ENCODE data around the gene FCN1.

FCN1 gene

DNA sequence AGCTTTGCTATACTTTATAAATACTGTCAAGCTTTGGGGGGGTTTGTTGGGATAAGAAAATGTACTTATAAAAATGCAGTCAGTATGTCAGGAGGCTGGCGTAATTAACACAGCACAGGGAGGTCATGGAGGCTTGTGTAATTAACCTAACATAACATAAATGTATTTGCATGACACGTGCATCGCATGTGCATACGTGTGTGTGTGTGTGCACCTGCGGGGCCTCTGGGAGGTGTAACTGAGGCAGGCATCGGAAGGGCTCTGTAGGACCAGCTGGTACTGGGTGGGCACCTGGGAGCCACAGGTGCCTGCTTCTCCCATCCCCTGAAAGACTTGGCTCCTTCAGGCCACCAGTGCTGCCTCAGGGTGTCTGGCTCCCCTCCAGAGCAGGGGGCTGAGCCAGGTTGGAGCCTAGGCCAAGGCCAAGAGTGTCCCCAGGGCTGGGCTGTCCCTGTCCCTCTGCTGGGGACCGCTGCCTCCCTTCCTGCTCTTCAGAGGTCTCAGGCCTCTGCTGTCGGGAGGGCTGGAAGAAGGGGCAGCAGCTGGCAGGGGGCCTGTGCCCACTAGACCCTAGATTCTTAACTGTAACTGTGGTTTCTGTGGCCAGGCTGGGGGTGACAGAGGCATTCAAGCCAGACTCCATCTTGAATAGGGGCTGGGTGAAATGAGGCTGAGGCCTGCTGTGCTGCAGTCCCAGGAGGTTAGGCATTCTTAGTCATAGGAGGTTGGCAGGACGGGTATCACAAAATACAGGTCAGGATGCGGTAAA lies 28.1 kb downstream of the FCN1 start:
- no peak for DNase-seq

DNA sequence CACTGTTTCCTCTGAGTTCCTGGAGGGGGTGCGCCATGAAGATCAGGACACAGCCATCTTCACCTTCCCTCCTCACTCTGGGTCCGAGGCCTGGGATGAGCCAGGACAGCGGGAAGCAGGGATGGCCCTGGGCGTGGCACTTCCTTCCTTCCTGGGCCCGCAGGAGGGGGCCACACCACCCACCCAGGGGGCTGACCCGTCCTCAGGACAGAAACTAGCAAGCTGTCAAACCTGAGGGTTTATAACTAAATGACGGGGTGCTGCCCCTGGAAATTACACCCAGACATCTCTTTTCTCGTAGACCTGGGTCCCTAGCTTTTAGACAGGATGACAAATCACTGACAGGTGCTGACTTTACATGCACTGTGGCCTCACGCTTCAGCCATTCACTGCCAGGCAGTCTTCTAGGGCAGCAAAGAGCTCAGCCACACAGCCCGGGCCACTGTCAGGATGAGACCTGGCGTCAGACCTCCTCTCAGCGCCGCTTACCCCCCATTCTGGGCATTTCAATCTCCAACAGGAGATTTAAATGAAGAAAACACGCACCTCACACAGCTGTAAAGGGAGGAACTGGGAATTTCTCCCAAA lies 29.0 kb downstream of the FCN1 start:
- no peak for DNase-seq

DNA sequence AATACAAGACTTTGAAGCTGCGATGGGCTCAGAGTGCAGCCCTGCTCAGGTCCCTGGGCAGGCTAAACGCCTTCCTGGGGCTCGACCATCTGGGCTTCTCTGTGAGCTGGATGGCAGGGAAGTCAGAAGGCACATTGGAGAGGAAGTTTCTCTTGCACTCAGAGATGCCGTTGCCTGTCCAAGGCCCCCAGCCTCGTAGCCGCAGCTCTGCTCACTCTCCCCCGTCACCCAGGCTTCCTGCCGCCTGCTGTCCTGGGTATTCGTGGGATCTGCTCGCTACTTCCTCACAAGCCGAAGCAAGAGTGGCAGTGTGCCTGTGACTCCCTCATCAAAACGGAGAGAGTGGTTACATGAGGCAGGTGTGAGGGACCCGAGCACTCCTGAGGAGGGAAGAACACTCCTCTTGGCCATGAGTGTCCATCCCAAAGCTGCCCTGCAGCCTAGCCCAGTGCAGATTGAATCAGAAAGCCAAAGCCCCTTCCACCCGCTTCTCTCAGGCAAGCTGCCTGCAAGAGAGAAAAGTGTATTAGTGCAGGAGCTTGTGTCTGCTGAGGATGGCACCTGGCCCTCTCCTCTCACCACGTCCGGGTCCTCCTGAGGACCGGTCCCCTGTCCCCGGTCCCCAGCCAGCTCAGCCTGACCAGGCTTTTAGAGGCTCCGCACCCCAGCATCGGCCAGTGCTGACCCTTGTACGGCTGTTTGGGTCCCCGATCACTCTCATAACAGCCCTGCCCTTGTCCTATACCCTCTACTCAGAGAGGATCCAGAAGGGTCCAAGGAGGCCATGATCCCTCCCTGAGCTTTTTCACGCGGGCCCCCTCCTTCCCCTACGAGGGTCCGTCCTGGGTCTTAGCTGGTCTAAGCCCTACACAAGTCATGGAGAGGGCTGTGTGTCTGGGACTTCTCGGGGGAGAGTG lies 29.8 kb downstream of the FCN1 start:
- no peak for DNase-seq

DNA sequence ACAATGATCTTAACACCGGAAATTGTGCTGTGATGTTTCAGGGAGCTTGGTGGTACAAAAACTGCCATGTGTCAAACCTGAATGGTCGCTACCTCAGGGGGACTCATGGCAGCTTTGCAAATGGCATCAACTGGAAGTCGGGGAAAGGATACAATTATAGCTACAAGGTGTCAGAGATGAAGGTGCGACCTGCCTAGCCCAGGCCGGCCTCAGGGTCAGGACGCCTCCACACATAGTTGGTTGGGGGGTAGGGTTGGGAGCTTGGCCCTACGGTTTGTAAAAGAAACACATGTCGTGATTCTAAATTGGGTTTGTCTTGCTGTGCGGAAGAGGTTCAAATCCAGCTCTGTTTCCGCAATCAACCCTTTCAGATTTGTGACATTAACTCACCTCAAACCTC lies 30.5 kb downstream of the FCN1 start:
- DNase-seq, result no peak

DNA sequence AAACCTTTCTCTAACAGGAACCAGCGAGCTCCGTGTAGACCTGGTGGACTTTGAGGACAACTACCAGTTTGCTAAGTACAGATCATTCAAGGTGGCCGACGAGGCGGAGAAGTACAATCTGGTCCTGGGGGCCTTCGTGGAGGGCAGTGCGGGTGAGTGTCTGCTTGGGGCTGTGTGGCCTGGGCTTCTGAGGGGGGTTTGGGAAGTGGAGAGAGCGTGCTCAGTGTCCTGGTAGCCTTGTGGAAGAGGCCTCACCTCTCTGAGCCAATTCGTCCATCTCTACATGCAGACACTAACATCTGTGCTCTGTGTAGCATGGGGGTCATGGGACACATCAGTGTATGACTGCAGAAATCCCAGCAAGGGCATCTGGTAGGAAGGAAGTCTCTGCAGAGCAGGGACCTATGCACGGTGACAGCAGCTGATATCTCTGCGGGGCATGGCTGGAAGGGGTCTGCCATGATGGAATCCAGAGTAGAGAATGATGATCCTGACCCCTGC lies 31.2 kb downstream of the FCN1 start:
- no peak for DNase-seq

DNA sequence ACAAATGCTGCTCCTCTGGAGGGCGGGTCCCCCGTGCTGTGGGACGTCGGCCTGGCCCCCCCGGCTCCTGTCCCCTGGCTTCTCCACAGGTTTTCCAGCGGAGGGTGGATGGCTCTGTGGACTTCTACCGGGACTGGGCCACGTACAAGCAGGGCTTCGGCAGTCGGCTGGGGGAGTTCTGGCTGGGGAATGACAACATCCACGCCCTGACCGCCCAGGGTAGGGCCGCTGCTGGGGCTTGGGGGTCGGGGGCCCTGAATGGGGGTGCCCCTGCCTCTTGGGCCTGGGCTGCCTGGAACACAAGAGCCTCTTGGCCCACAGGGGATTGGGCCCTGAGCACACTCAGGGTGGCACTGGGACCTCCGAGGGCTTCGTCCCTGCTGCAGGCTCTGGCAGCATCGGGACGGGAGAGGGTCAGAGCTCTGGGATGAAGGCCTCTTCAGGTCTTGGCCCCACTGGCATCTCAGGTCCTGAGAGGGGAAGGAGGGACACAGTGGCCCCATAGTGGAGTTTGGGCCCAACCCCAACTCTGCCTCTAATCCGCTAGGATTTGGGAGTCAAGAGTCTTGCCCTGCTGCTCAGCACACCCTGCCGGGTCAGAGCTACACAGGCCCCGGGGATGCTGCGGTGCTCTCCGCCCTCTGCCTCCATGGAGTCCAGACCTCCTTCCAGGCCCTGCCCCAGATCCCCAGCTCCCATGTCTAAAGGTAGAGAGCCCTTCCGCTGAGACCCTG lies 31.9 kb downstream of the FCN1 start:
- DNase-seq, result no peak

DNA sequence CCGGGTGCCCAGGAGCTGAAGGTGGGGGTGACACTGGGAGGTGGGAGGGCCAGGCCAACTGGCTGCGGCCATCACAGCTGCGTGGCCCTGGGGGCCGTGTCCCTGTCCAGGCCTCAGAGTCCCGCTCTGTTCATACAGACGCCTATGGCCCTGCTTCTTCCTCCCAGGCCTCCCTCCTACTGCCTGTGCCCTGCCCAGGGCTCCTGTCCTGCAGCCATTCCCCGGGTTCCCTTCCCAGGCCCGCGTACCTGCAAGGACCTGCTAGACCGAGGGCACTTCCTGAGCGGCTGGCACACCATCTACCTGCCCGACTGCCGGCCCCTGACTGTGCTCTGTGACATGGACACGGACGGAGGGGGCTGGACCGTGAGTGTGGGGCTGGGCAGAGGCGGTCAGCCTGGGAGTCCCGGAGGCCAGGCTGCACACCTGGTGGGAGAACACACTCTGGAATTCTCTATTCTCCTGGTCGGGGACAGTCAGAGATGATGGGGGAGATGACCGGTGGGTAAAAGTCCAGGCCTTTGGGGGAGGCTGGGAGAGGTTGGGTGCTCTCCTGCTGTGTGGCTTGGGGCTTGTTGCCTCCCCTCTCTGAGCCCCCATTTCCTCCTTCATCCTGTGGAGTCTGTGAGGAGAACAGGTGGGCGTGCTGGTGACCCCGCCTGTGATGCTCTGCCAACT lies 32.6 kb downstream of the FCN1 start:
- no peak for DNase-seq

DNA sequence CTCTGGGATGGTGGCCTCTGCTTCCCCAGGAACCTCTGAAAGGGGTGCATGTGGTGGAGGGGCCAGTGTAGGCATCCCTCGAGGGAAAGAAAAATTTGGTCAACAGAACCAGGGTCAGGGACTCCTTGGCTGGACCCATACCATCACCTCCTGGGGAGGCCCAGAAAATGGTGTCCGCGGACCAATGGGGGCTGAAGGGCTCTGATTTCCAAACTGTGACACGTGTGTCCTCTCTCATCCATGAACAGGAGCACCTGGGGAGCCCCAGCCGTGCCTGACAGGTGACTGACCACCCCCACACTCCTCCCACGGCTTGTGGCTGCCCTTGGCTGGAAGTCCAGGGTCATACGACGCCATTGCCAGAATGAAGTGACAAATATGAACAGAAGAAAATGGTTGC lies 33.2 kb downstream of the FCN1 start:
- DNase-seq, result no peak

DNA sequence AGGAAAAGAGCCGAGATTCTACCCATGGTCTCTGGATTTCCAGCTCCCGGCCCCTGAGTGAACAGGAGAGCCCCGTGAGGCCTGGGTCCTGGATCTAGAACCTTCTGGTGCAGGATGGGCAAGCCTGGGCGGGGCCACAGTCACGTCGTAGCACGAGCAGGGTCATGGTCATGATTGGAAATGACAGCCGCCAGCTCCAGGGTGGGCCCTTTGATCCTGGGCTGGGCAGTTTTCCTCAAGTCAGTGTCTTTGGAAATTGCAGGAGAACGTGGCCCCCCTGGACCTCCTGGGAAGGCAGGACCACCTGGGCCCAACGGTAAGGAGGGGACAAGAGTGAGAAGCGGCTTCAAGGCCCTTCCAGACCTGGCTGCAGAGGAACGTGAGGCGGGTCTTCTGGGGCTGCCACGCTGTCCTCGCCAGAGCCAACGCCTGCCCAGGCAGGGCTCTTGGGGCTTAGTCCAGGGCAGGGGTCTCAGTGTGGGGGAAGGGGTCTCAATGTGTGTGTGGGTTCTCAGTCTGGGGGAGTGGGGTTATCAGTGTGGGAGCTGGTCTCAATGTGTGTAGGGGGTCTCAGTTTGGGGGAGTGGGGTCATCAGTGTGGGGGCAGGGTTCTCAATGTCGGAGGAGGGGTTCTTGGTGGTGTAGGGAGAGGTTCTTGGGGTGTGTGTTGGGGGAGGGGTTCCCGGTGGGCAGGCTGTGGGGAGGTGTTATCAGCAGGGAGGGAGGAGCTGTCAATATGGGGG lies 34.5 kb downstream of the FCN1 start:
- no peak for DNase-seq

DNA sequence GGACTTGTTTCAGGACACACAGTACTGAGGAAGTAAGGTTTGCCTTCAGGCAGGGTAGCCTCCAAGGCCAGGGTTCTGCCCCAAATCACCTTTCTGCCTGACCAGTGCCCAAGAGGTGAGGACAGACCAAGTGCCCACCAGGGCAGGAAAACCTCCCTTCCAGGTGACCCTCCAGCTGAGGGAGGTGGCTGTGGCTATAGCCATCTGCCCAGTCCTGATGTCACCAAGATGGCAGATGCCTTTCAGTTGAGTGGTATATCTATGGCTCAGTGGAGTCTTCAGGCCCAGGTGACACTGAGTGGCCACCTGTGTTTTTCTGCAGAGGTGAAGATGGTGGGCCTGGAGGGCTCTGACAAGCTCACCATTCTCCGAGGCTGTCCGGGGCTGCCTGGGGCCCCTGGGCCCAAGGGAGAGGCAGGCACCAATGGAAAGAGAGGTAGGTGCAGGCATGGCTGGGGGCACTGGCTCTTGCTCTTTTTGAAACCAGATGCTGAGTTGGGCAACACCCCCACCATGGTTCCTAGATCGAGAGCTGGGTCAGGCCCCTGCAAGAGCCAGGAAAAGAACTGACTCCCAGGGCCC lies 35.4 kb downstream of the FCN1 start:
- no peak for DNase-seq

DNA sequence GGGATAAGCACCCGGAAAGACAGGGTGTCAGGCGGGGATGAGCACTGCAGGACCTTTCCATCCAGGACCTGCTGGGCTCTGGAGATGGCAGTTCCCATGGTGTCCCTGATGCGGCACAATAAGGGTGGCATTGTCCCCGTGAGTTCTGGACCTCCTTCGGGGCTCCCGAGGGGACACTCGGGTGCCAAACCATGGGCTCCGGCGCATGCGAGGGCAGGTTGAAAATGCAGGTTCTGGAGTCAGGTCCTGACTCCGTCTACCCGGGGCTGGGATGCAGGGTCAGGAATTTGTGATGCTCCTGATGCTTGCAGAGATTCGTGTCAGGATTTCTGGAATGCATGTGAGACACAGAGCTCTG lies 36.4 kb downstream of the FCN1 start:
- no peak for DNase-seq

DNA sequence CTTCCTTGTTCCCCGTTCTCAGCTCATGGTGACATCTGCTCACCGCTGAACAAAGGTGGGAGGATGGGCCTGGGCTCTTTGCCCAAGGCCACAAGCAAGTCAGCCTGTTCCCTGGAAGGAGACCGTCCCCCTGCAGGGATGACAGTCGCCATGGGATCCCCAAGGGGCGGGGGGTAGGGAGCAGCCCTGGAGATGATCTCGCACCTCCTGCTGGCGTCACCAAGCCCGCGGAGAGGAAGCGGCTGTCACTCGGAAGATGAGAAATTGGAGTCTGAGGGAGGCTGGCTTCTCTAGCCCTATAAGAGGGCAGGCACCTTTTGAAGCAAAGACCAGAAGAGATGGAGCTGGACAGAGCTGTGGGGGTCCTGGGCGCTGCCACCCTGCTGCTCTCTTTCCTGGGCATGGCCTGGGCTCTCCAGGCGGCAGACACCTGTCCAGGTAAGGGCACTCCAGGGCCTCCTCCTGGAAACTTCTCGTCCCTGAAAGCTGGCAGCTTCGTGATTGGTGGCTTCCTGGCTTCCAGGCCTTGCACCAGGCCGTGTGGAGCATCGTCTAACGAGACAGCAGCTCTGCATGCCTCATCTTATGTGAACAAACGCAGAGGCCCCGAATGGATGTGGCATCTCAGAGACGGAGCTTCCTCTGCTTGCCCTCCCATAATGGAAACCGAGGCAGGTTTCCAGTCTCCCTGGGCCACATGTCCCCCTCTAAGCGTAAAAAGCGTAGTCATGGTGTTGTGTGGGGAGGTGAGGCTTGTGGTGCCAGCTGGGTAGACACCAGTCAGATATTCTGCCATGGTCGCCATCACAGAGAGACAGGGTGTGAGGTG lies 37.0 kb downstream of the FCN1 start, which contains the start of gene FCN2:
Gene FCN2, plus strand, starts transcription at position 327 of the 829 bp plus-strand sequence. Its CDS starts 12 bp downstream, at position 339.
- DNase-seq, result no peak

DNA sequence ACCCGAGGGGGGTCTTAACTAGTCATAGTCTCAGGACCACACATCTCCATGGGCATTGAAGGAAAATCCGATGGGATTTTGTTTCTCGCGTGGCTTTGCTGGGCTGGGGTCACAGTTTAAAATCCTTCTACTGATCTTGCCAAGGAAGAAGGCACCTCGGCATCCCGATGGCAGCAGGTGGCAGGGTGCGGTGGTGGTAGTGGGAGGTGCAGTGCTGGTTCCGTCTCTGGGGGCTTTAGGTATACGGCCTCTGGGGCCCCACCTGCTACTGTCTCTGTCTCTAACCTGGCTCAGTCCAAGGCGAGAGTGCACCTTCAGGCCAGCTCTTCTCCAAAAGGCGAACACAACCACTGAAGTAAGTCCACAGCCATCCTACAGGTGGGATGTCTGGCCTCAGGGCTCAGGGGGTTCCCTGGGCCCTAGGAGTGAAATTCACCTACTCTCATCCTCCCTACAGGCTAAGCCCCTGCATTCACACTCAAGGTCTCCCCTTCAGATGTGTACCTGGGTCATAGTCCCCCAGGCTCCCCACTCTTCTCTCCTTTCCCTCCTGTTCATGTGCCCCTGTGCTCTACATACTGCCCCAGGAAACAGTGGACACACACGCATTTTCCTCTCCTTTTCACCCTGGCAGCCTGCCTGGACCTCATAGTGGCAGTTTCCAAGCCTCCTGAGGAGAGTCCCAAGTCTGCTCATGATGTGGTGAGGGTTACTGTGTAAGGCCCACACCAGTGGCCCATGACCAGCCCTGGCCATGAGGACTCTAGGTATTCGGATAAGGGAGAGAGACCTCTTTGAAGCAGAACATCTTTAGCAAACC lies 37.8 kb downstream of the FCN1 start:
- DNase-seq, result no peak

DNA sequence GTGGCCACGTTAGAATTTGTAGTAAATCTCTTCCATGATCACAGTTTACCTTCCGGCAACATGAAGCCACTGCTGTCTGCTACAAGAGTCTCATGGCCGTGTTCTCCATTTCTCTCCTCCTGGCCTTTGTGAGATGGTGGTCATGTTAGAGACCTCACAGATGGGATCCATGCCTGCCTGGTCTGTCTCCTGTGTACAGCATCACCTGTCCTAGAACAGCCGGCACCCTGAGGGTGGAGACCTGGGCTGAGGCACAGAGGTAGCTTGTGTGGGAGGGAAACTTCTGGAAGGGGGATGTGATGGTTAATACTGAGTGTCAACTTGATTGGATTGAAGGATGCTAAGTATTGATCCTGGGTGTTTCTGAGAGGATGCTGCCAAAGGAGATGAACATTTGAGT lies 40.2 kb downstream of the FCN1 start:
- DNase-seq, result no peak

DNA sequence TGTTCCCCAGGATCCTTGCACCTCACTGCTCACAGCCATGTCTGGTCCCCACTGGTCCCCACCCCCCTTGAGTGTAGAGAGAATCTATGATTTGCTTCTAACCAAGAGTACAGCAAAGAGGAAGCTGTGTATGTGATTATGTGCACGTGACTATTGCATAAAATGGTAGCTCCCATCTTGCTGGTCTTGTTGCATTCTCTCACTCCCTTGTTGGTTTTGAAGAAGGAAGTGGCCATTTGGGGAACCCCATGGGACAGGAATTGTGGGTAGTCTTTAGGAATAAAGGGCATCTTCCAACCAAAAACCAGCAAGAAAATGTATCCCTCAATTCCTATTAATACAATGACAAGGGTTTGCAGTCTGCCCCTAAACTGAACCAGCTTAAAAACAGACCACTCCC lies 42.3 kb downstream of the FCN1 start:
- no peak for DNase-seq

DNA sequence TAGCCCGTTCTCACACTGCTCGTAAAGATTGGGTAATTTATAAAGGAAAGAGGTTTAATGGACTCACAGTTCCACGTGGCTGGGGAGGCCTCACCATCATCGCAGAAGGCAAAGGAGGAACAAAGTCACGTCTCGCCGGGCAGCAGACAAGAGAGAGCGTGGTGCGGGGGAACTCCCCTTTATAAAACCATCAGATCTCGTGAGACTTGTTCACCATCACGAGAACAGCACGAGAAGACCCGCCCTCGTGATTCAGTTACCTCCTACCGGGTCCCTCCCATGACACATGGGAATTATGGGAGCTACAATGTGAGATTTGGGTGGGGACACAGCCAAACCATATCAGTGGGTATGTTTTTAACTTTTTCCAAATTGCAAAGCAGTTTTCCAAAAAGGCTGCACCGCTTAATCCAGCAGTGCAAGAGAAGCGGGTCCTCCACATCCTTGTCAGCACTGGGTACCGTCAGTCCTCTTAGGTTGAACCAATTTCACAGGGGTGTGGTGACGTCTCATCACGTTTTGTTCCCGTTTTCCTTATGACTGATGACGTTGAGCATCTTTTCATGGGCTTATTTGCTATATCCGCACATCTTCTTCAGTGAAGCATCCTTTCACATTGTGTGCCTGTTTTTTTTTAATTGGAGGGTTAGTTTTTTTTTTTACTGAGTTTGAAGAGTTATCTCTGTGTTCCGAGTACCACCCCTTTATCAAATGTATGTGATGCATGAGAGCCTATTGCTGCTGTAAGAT lies 45.1 kb downstream of the FCN1 start:
- no peak for DNase-seq

DNA sequence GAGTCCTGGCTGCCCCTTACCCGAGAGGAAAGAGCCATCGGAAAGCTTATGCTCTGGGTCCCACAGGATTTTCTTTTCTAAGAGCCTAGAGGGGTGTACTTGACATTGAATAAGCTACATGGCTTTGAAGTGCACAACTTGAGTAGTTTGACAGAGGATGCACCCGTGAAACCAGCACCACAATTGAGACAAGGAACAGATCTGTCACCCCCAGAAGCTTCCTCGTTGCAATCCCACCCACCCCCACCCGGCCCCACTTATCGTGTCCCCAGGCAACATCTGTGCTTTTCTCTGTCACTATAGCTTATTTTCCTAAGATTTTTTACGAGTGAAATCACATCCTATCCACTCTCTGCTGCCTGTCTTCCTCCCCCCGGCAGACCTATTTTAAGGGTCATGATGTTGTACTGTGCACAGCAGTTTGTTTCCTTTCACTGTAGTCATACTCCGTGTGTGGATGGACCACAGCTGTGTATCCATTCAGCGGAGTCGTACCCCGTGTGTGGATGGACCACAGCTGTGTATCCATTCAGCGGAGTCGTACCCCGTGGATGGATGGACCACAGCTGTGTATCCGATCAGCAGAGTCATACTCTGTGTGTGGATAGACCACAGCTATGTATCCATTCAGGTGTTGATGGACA lies 45.9 kb downstream of the FCN1 start:
- DNase-seq, result no peak
